ENCODE data around the gene THBS2. TPM values are rescaled to one million over a fixed set of nuclear protein-coding genes. Genes with fewer than 3 reads are reported as not detected.

Gene THBS2
- total and polyA plus RNA-seq, 2 of the 4 experiments (the other 2 are of a cell fraction): 97.3 to 113 TPM

- Histone ChIP-seq H2BK5ac (ENCODE audit: low read depth, low read length, poor library complexity, severe bottlenecking) (no peak overlapping the region), H3K27ac (ENCODE audit: insufficient read depth, low read length) (no peak overlapping the region), H3K4me3 (ENCODE audit: insufficient read depth, low read depth, low read length) (no peak overlapping the region), H3K4me1 (ENCODE audit: control insufficient read depth, insufficient read depth, low read length) (peaks cover 7% of the 10 kb centered on the region), H2AK5ac (ENCODE audit: low read depth, low read length) (no peak overlapping the region), H3K56ac (ENCODE audit: extremely low read depth, insufficient read depth, low read length) (no peak overlapping the region), H3K4ac (ENCODE audit: low read depth, low read length) (no peak overlapping the region), H3K36me3 (ENCODE audit: control insufficient read depth, insufficient read depth, low read length) (peaks cover 49% of the 10 kb centered on the region), H3K4me2 (ENCODE audit: low read depth, low read length) (no peak overlapping the region), H3K18ac (ENCODE audit: low read depth, low read length) (no peak overlapping the region), H3K9me3 (ENCODE audit: control insufficient read depth, insufficient read depth, low read length) (peaks cover 3% of the 10 kb centered on the region; the same call in 1 of the 2 replicates), H2BK120ac (ENCODE audit: low read depth, low read length) (no peak overlapping the region; the same call in 1 of the 2 replicates), H3K9ac (ENCODE audit: low read depth, low read length) (no peak overlapping the region), H2BK15ac (ENCODE audit: low read depth, low read length) (no peak overlapping the region), H3K27me3 (ENCODE audit: control insufficient read depth, insufficient read depth, low read length) (no peaks in the 10 kb centered on the region), H3K79me1 (ENCODE audit: low read depth in 1 of 2, low read length in 2 of 2) (no peaks in the 10 kb centered on the region), H3K23ac (ENCODE audit: low read depth, low read length) (no peak overlapping the region), H4K20me1 (ENCODE audit: insufficient read depth, low read length) (no peaks in the 10 kb centered on the region), H2BK20ac (ENCODE audit: low read depth, low read length) (no peak overlapping the region), H4K91ac (ENCODE audit: insufficient read depth, low read depth, low read length) (no peak overlapping the region), H2AFZ (replicated peaks; ENCODE audit: low read length, poor library complexity) (peak overlapping the region; percentile 39), H3K9me1 (ENCODE audit: insufficient read depth, low read length) (peaks cover 12% of the 10 kb centered on the region), H4K8ac (ENCODE audit: low read depth in 2 of 2, low read length in 2 of 2) (no peak overlapping the region; a peak in 1 of 4 replicates), H4K5ac (ENCODE audit: low read depth, low read length) (no peak overlapping the region), H3K14ac (replicated peaks; ENCODE audit: low read depth, low read length) (no peak overlapping the region), H2AK9ac (replicated peaks; ENCODE audit: low read depth, low read length, poor library complexity) (no peak overlapping the region)
- BruUV-seq (replicated peaks): no TSS peak
- dilution Hi-C loops (cut with HindIII; ENCODE audit: low sequenced_read_pairs, unreplicated experiment): no loop called here
- TF ChIP-seq USF2 (IDR thresholded peaks at IDR 0.05; ENCODE audit: low read depth, low read length): no peak
- no peak for TF ChIP-seq MXI1 (IDR thresholded peaks at IDR 0.05; ENCODE audit: borderline replicate concordance, low read depth, low read length)
- no peak for TF ChIP-seq MAZ (IDR thresholded peaks at IDR 0.05; ENCODE audit: borderline replicate concordance, low read depth, low read length)
- no peak for TF ChIP-seq CHD1 (IDR thresholded peaks at IDR 0.05; ENCODE audit: low read depth, low read length)
- CTCF ChIA-PET: no interaction called here
- in situ Hi-C loops (cut with MboI; ENCODE audit: low sequenced_read_pairs): no loop called here
- intact Hi-C loops (cut with micrococcal nuclease): no loop called here
- no peak for ATAC-seq (ENCODE audit: low read depth)
- POLR2A ChIA-PET (ENCODE audit: unreplicated experiment): no interaction called here
- DNase-seq: no peak
- WGBS, 2 experiments (ENCODE audit: extremely low coverage in 2 of 2, insufficient read length in 1 of 2): 97% methylated on average over 5 of the region's 9 CpGs; no CpG with 5 or more reads in 1 of the 2 experiments
Measured at GRCh38 chr6:169223006-169223405, 30.6 kb downstream of the THBS2 start.
